HG03575 (cell line): Measurements from ENCODE around the gene TMEM240.
"Not testable (repeated sequence)": the region's sequence is repeated elsewhere in the genome, so short reads cannot be mapped to it uniquely, and the experiment has no call there.

Source experiments
- ATAC-seq: cut with Tn5 transposase; IDR thresholded peaks from one replicate; pipeline ENCODE4 v1.9.1; 2021; ENCODE audit not compliant: unreplicated experiment, insufficient number of reproducible peaks, low FRiP score; ENCODE audit errors: extremely low read depth

TMEM240 gene

DNA sequence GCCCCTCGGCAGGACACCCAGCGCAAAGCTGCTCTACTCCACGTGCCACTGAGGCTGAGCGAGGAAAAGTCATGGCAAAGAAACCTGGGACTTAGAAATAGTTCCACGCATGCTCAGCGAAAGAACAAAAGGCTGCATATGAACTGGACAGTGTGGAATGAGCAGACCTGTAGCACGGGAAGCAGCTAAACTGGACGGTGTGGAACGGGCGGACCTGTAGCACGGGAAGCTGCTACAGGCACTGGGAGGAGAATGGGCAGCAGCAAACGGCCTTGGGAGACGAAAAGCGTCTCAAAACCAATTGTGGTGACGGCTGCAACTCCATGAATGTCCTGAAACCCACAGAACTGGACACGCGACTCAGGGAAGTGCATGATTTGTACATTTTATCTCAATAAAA lies 18.6 kb upstream of the TMEM240 start:
- ATAC-seq = no peak

DNA sequence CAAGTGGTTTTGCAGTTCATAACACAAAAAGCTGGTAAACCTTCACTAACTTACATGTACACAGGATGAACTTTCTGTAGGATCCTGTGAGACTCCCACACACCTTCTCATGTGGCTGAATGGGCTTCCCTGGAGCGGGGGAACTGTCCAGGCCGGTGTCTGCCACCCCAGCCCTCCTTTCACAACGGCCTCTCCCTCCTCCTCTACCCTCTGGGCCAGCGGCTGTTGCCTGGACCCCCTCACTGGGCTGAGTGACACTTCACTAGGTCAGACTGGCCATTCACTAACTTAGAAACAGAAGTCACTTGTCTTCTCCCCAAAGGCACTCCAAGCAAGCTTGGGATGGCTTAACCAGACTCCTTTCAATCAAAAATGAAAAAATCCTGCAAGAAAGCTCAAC lies 18.2 kb upstream of the TMEM240 start:
- no peak for ATAC-seq

DNA sequence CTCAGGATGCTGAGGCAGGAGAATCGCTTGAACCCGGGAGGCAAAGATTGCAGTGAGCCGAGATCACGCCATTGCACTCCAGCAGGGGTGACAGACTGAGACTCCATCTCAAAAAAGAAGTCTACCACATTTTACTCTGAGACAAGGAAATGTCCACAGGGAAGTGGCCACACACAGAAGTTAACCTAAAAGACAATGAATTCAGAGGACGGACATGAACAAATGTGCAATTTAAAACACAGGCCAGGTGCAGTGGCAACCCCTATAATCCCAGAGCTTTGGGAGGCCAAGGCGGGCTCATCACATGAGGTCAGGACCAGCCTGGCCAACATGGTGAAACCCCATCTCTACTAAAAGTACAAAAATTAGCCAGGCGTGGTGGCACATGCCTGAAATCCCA lies 17.3 kb upstream of the TMEM240 start:
- not testable (repeated sequence) for ATAC-seq

- not testable (repeated sequence) for ATAC-seq
Observed at GRCh38 chr1:1556961-1557360, 16.5 kb upstream of the TMEM240 start.

DNA sequence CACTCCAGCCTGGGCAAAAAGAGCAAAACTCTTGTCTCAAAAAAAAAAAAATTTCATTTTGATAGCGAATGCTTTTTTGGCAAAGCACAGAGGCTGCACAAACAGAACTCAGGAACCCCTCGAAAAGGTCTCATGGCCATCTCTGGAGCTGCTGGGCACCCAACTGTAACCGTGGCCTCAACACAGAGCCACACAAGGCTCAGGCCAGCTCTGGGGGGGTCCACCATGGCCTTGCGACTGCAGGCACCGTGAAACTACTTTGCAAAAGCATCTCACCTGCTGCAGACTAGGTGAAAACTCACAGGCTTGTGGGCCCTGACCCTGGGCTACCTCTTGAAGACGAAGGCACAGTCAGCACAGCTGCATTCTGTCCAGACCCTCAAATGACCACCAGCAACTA lies 16.1 kb upstream of the TMEM240 start:
- ATAC-seq = no peak

- no peak for ATAC-seq
Observed at GRCh38 chr1:1554926-1555915, 14.8 kb upstream of the TMEM240 start.

GRCh38 chr1:1554550-1554925 lies 14.1 kb upstream of the TMEM240 start:
- ATAC-seq = no peak

DNA sequence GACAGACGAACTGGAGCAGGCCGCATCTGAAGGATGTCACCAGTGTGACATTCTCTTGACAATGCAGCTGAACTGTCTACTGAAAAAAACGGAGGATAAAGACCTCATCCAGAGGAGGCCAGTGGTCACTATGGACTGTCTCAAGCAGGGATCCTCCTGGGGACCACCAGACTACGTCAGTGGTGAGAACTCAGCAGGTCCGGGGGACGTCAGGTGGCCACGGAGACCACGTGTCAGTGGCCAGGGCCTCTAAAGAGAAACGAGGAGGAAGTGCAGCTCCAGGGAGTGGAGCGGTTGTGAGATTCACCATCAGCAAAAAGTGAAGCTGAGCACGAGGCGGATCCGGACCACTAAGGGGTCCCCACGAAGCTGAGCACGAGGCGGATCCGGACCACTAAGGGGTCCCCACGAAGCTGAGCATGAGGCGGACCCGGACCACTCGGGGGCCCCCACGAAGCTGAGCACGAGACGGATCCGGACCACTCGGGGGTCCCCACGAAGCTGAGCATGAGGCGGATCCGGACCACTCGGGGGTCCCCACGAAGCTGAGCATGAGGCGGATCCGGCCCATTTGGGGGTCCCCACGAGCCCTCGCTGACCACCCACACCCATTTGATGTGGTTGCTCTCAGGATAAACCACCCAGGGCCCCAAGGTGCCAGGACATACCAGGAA lies 13.5 kb upstream of the TMEM240 start:
- ATAC-seq = no peak

DNA sequence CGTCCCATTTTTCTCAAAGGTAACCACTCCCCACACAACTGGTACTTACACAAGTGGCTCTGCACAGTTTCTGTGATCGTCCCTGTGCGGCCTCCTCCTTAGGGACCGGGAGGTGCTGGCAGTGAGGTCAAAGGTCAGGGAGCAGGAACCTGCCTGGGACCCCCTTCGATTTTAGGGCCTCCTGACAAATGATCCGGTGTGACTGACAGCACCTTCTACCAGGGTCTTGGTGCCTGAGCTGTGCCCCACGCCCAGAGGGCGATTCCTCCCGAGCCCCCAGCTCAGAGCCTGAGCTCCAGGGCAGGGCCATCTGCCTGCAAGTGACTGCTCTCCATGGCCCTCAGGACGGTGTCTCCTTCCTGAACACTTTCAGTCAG lies 11.8 kb upstream of the TMEM240 start:
- ATAC-seq = no peak

GRCh38 chr1:1551524-1552262 lies 11.3 kb upstream of the TMEM240 start:
- ATAC-seq = no peak

- no peak for ATAC-seq
Observed at GRCh38 chr1:1550591-1551432, 10.4 kb upstream of the TMEM240 start.

DNA sequence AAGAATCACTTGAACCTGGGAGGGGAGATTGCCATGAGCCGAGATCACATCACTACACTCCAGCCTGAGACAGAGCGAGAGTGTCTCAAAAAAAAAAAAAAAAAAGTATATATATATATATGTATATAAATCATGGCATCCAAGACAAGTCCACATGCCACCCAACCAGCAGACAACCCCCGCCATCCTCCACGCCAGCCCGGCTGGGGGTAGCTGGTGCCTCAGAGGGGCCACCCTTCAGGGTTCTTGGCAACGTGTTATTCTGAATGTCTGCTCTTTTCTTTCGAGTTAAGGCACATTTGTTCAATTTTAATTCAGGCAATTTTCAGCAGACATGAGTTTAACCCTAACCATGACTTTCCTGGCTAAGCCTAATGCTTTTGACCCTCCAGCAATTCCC lies 9.7 kb upstream of the TMEM240 start:
- ATAC-seq = no peak

GRCh38 chr1:1548591-1548990 lies 8.2 kb upstream of the TMEM240 start:
- no peak for ATAC-seq

- ATAC-seq = no peak
Observed at GRCh38 chr1:1547476-1547875, 7.1 kb upstream of the TMEM240 start.

GRCh38 chr1:1547011-1547410 lies 6.6 kb upstream of the TMEM240 start:
- no peak for ATAC-seq

DNA sequence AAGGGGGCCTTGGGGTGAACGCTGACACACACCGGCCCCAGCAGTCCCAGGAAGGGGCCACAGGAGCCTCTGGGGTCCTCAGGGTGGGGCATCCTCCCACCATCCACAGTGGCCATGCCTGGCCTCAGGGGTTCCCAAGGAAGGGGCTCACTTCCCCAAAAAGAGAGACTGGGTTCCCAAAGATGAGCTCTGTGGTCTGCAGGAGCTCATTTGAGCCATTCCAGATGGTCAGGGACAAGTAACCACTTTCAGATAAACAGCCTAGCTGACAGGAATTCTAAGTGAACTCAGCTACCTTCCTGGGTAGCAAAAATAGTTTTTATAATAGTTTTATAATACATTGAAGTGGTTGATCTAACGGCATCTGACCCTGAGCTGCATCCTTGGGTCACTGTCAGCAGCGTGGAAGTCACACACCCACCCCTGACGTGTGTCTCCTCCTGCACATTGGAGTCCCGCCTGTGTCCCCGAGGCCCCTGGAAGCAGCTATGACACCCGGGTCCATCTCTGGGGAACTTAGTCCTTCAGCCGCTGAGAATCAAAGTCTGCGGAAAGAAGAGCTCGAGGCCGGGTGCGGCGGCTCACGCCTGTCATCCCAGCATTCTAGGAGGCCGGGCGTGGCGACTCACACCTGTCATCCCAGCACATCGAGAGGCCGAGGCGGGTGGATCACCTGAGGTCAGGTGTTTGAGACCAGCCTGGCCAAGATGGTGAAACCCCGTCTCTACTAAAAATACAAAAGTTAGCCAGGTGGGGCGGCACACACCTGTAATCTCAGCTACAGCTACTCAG lies 5.7 kb upstream of the TMEM240 start:
- no peak for ATAC-seq

DNA sequence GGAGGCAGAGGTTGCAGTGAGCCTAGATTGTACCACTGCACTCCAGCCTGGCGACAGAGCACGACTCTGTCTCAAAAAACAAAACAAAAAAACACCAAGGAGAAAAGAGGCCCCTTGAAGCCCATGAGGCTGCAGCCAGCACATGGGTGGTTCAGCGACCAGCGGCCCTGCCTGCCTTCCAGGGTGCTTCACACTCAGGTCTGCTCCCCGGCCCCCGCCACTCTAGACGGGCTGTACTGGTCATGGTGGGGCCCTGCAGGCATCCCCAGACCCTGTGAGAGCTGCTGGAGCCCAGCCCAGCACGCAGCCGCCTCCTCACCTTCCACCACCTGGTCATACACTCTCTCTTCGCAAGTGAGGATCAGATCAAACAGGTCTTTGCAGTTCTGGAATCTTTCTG lies 4.1 kb upstream of the TMEM240 start:
- no peak for ATAC-seq

DNA sequence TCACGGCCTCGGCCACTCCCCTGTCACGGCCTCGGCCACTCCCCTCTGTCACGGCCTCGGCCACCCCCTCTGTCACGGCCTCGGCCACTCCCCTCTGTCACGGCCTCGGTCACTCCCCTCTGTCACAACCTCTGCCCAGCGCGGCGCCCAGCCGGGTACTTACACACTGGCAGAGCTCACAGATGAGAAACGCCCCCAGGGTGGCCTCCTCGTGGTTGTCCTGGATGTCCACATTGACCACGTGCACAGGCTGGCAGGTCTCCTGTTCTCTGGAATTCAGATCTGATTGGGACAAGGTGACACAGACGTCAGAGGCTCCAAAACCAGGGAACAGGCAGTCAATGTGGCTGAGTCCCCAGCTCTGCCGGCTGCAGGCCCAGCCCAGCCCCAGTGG lies 3.3 kb upstream of the TMEM240 start:
- no peak for ATAC-seq
